Endothelial cell (in vitro differentiated cells): ENCODE data around the gene CRADD. TPM values are rescaled to one million over a fixed set of nuclear protein-coding genes. Genes with fewer than 3 reads are reported as not detected.

Source experiments
- DNase-seq: peaks from one replicate; pipeline ENCODE4 v3.0.0; 2021; ENCODE audit warnings: low spot score
- H3K27ac Mint-ChIP-seq: one replicate; pipeline ENCODE4 v1.8.0; 2021; ENCODE audit warnings: mixed read lengths, inconsistent platforms; ENCODE audit not compliant: unreplicated experiment
- H3K27me3 Mint-ChIP-seq: one replicate; pipeline ENCODE4 v1.8.0; 2021; ENCODE audit warnings: mild to moderate bottlenecking, moderate library complexity, mixed read lengths, inconsistent platforms; ENCODE audit not compliant: unreplicated experiment
- H3K36me3 Mint-ChIP-seq: one replicate; pipeline ENCODE4 v1.8.0; 2021; ENCODE audit warnings: mild to moderate bottlenecking, low read depth, mixed read lengths, inconsistent platforms; ENCODE audit not compliant: unreplicated experiment
- H3K4me1 Mint-ChIP-seq: one replicate; pipeline ENCODE4 v1.8.0; 2021; ENCODE audit warnings: mild to moderate bottlenecking, mixed read lengths, inconsistent platforms; ENCODE audit not compliant: unreplicated experiment
- H3K4me3 Mint-ChIP-seq: one replicate; pipeline ENCODE4 v1.8.0; 2021; ENCODE audit warnings: mild to moderate bottlenecking, mixed read lengths, inconsistent platforms; ENCODE audit not compliant: unreplicated experiment
- H3K9me3 Mint-ChIP-seq: one replicate; pipeline ENCODE4 v1.8.0; 2021; ENCODE audit warnings: mixed read lengths, inconsistent platforms; ENCODE audit not compliant: unreplicated experiment
- CTCF ChIP-seq: fragments of 200-600 bp; sonication (generic); IDR thresholded peaks from one replicate; pipeline ENCODE4 v1.5.0; 2021; ENCODE audit warnings: antibody characterized with exemption; ENCODE audit not compliant: unreplicated experiment
- total RNA-seq: library from RNA; stranded (reverse); fragmentation: NEBNext Ultra II Directional; extraction: Animal tissue kit (Norgen Biotek cat#: 25700); gene quantifications from one replicate; pipeline ENCODE4 v1.2.1, GENCODE V29; 2021; ENCODE audit not compliant: unreplicated experiment

Gene CRADD
- total RNA-seq, 1 donor from 2014 or later, result 6.5 TPM

GRCh38 chr12:93913845-93914244, 236.7 kb downstream of the CRADD start:
- Mint-ChIP-seq H3K36me3 (no peaks in the 10 kb centered on the region), H3K9me3 (no peaks in the 10 kb centered on the region), H3K4me1 (peaks cover 18% of the 10 kb centered on the region), H3K27me3 (peaks cover 3% of the 10 kb centered on the region), H3K27ac (no peak overlapping the region), H3K4me3 (no peak overlapping the region)
- DNase-seq, result no peak
- TF ChIP-seq CTCF, result no peak

DNA sequence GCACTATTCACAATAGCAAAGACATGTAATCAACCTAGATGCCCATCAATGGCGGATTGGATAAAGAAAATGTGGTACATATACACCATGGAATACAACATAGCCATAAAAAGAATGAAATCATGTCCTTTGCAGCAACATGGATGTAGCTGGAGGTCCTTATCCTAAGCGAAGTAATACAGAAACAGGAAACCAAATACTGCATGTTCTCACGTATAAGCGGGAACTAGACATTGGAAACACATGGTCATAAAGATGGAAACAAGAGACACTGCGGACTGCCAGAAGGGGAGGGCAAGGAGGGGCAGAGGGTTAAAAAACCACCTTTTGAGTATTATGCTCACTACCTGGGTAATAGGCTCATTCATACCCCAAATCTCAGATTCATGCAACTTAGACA, 237.1 kb downstream of the CRADD start:
- no peak for DNase-seq
- no peak overlapping the region for H3K27ac Mint-ChIP-seq
- H3K36me3 Mint-ChIP-seq, result no peaks in the 10 kb centered on the region
- no peak overlapping the region for H3K4me3 Mint-ChIP-seq
- TF ChIP-seq CTCF, result no peak
- H3K4me1 Mint-ChIP-seq, result peaks cover 18% of the 10 kb centered on the region
- H3K9me3 Mint-ChIP-seq, result no peaks in the 10 kb centered on the region
- H3K27me3 Mint-ChIP-seq, result peaks cover 3% of the 10 kb centered on the region

DNA sequence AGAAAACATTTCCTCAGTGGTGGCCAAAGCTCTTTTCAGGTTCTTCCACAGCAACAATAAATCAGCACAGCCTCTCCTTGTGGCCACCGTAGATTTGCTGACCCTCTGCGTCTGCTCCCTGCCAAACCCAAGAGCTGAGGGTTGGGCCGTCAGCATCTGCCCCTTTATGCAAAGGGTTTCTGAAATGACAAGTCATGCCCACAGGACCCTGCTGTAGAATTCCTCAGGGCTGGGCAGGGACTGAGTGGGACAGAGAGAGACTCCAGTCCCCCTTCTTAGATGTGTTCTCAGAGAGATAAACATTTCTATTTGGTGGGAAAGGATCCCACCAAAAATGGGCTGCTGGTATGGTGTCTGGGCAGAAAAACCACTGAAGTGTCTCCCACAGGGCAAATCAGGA, 238.2 kb downstream of the CRADD start:
- no peak overlapping the region for H3K27ac Mint-ChIP-seq
- H3K4me3 Mint-ChIP-seq, result no peak overlapping the region
- no peaks in the 10 kb centered on the region for H3K9me3 Mint-ChIP-seq

DNA sequence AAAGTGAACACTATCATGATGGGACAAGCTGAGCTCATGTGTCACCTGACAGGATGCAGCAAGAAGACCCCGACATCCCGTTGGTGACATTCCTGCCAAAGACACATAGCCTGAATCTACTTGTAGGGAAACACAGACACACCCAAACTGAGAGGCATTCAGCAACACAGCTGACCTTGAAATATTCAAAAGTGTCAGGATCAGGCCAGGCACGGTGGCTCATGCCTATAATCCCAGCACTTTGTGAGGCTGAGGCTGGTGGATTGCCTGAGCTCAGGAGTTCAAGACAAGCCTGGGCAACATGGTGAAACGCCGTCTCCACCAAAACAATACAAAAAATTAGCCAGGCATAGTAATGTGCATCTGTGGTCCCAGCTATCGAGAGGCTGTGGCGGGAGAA, 239.2 kb downstream of the CRADD start:
- H3K4me3 Mint-ChIP-seq, result no peak overlapping the region
- peaks cover 16% of the 10 kb centered on the region for H3K4me1 Mint-ChIP-seq
- H3K36me3 Mint-ChIP-seq, result no peaks in the 10 kb centered on the region
- no peak for DNase-seq
- H3K27ac Mint-ChIP-seq, result no peak overlapping the region
- no peak for TF ChIP-seq CTCF
- H3K27me3 Mint-ChIP-seq, result peaks cover 3% of the 10 kb centered on the region
- H3K9me3 Mint-ChIP-seq, result no peaks in the 10 kb centered on the region

More for the DNA sequence above, 238.2 kb downstream of the CRADD start:
- Mint-ChIP-seq H3K36me3 (no peaks in the 10 kb centered on the region), H3K27me3 (peaks cover 3% of the 10 kb centered on the region), H3K4me1 (peaks cover 16% of the 10 kb centered on the region)
- no peak for TF ChIP-seq CTCF
- DNase-seq, result no peak

GRCh38 chr12:93918262-93918661, 241.1 kb downstream of the CRADD start:
- Mint-ChIP-seq H3K4me3 (no peak overlapping the region), H3K27ac (no peak overlapping the region), H3K4me1 (peaks cover 16% of the 10 kb centered on the region)

More at GRCh38 chr12:93918262-93918661, 241.1 kb downstream of the CRADD start:
- H3K36me3 Mint-ChIP-seq, result no peaks in the 10 kb centered on the region
- no peak for TF ChIP-seq CTCF
- peaks cover 3% of the 10 kb centered on the region for H3K27me3 Mint-ChIP-seq
- DNase-seq, result no peak
- H3K9me3 Mint-ChIP-seq, result no peaks in the 10 kb centered on the region
